A549 treated with CpdA at 1 μM for 4 hours (cell line): Measurements from ENCODE around the gene SNAP23. TPM values are rescaled to one million over a fixed set of nuclear protein-coding genes. Genes with fewer than 3 reads are reported as not detected.

Source experiments
- total RNA-seq: library from RNA; stranded (reverse); fragments of 200-300 nt; extraction: Qiagen RNA extraction; gene quantifications from 5 replicates; pipeline ENCODE4 v1.2.3, GENCODE V29; 2022; ENCODE audit warnings: low read depth

SNAP23 gene
- 16.5 to 42.8 TPM (median 16.9 TPM) in 5 replicates for total RNA-seq

GRCh38 chr15:42495361-42496212 lies at the start of gene SNAP23:
Gene SNAP23, plus strand, starts transcription at chr15:42495634. Its CDS starts 16,213 bp downstream, at chr15:42511847.

GRCh38 chr15:42490671-42491538 lies 4.5 kb upstream of the SNAP23 start, which contains the start of gene ZNF106:
Gene ZNF106, minus strand, starts transcription at chr15:42491141. Its CDS starts 18,852 bp downstream, at chr15:42472289.

GRCh38 chr15:42548249-42549031 lies 53.0 kb downstream of the SNAP23 start, which contains the start of the genes HAUS2 and LRRC57:
Gene HAUS2, plus strand, starts transcription at chr15:42548838. Its CDS starts 35 bp downstream, at chr15:42548873.
Gene LRRC57, minus strand, starts transcription at chr15:42548793. Its CDS starts 359 bp downstream, at chr15:42548434.

GRCh38 chr15:42575188-42576039 lies 80.0 kb downstream of the SNAP23 start, which contains the start of gene STARD9:
Gene STARD9, plus strand, starts transcription at chr15:42575606. Its CDS starts 110 bp downstream, at chr15:42575716.

Other genes with a start within 250 kb of the SNAP23 start
- gene GANC, start 222.4 kb upstream of the SNAP23 start, total RNA-seq, result 4.8 to 8.3 TPM (median 7.5 TPM) in 5 replicates
- gene TMEM87A, start 222.2 kb upstream of the SNAP23 start, total RNA-seq, result 24.6 to 36.2 TPM (median 25.0 TPM) in 5 replicates
- 0.25 to 0.43 TPM (median 0.31 TPM) in 3 of 5 replicates, not detected in the others for gene CAPN3, start 136.1 kb upstream of the SNAP23 start, total RNA-seq
- gene ZNF106, start 4.5 kb upstream of the SNAP23 start, total RNA-seq, result 8.8 to 12.3 TPM (median 11.1 TPM) in 5 replicates
- 10.9 to 13.5 TPM (median 11.0 TPM) in 5 replicates for gene LRRC57, start 53.2 kb downstream of the SNAP23 start, total RNA-seq
- gene HAUS2, start 53.2 kb downstream of the SNAP23 start, total RNA-seq, result 17.9 to 21.4 TPM (median 19.8 TPM) in 5 replicates
- 1.3 to 1.9 TPM (median 1.5 TPM) in 5 replicates for gene STARD9, start 80.0 kb downstream of the SNAP23 start, total RNA-seq
- gene CDAN1, start 241.5 kb downstream of the SNAP23 start, total RNA-seq, result 4.9 to 8.5 TPM (median 7.3 TPM) in 5 replicates